Thyroid gland (tissue), 4 donors: ENCODE measurements around the gene PPARG. TPM values are rescaled to one million over a fixed set of nuclear protein-coding genes. Genes with fewer than 3 reads are reported as not detected.

ENCODE experiments used
- DNase-seq, 2 donors: peaks; one replicate each; pipeline ENCODE4 v3.0.0-alpha.2; 2019
- H3K27ac ChIP-seq, 3 donors: fragments of 200-600 bp; sonication (generic); 1 replicate in 2 of 3; 2 replicates in 1 of 3; pipeline ENCODE4 v1.5.1; 2016 to 2019; ENCODE audit warnings: mild to moderate bottlenecking in 1 of 3, moderate library complexity in 1 of 3
- H3K27me3 ChIP-seq: fragments of 200-600 bp; sonication (generic); one replicate; pipeline ENCODE4 v1.5.1; 2019
- H3K36me3 ChIP-seq, 2 donors: fragments of 200-600 bp; sonication (generic); one replicate each; pipeline ENCODE4 v1.5.1; 2016 to 2019
- H3K4me1 ChIP-seq, 2 donors: fragments of 200-600 bp; sonication (generic); one replicate each; pipeline ENCODE4 v1.5.1; 2017 to 2019
- H3K4me3 ChIP-seq, 3 donors: fragments of 200-600 bp; sonication (generic); replicated peaks in 1 of 3; 1 replicate in 2 of 3; 2 replicates in 1 of 3; pipeline ENCODE4 v1.5.1; 2016; ENCODE audit warnings: mild to moderate bottlenecking in 1 of 3
- H3K9me3 ChIP-seq: fragments of 200-600 bp; sonication (generic); one replicate; pipeline ENCODE4 v1.5.1; 2017
- POLR2A ChIP-seq, 2 donors: fragments of 450-650 bp; IDR thresholded peaks; one replicate each; pipeline ENCODE4 v1.6.1; 2017; ENCODE audit warnings: antibody characterized with exemption in 2 of 2, mild to moderate bottlenecking in 2 of 2, moderate library complexity in 1 of 2
- WGBS, 2 donors: methylation state at CpG; one replicate each; pipeline ENCODE4 v1.1.5; 2017; 5-methylcytosine and 5-hydroxymethylcytosine counted together
- intact Hi-C: fragments of 100-400 bp; cut with DNase I; formaldehyde crosslinking; loops from one replicate; pipeline ENCODE4 v1.15.1; 2023
- total RNA-seq, 4 donors: library from RNA; depleted of rRNA; stranded (reverse); fragments of >200 nt; gene quantifications; one replicate each; pipeline ENCODE4 v1.2.3, GENCODE V29; 2016
- TF ChIP-seq, protein P1 (sequence below), 6 experiments: fragments of 200-600 bp in 3 of 6; fragments of 450-650 bp in 3 of 6; sonication (generic) in 3 of 6; IDR thresholded peaks; one replicate each; pipeline ENCODE4 v1.5.1; 2016 to 2019; ENCODE audit warnings: antibody characterized with exemption in 6 of 6, mild to moderate bottlenecking in 2 of 6, inconsistent platforms in 1 of 6, moderate library complexity in 1 of 6

The PPARG gene
- total RNA-seq, 4 donors from 2014 or later, result 20.0 to 27.3 (median 23.7) TPM

DNA sequence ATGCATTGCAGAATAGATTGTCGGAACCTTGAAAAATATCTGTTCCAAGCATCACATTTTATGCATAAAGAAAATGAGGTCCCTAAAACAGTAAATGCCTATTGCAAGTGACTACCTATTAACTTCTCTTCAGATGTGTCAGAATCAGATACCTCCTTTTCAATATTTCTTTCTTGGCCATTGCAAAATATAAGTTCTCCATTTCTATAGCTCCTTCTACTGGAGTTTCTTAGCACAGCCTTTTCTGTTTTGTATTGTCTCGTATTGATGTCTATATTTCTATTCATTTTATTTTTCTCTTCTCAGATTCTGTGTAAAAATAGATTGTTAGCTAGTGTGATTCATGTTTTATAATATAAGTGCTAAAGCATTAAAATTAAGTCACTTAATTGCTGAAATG, 63.4 kb downstream of the PPARG start:
- H3K4me3 ChIP-seq, result no peak overlapping the region
- WGBS, 2 donors, result 90 to 95% methylated on average over 2 of the region's 2 CpGs
- TF ChIP-seq POLR2A (IDR thresholded peaks at IDR 0.05), result no peak
- TF ChIP-seq, protein P1, sequence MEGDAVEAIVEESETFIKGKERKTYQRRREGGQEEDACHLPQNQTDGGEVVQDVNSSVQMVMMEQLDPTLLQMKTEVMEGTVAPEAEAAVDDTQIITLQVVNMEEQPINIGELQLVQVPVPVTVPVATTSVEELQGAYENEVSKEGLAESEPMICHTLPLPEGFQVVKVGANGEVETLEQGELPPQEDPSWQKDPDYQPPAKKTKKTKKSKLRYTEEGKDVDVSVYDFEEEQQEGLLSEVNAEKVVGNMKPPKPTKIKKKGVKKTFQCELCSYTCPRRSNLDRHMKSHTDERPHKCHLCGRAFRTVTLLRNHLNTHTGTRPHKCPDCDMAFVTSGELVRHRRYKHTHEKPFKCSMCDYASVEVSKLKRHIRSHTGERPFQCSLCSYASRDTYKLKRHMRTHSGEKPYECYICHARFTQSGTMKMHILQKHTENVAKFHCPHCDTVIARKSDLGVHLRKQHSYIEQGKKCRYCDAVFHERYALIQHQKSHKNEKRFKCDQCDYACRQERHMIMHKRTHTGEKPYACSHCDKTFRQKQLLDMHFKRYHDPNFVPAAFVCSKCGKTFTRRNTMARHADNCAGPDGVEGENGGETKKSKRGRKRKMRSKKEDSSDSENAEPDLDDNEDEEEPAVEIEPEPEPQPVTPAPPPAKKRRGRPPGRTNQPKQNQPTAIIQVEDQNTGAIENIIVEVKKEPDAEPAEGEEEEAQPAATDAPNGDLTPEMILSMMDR (IDR thresholded peaks at IDR 0.05), result no peak
- H3K36me3 ChIP-seq, result no peaks in the 10 kb centered on the region
- DNase-seq, result no peak
- H3K4me1 ChIP-seq, result peaks cover 24 to 29% of the 10 kb centered on the region in 2 donors
- H3K27ac ChIP-seq, result no peak overlapping the region
- no peaks in the 10 kb centered on the region for H3K9me3 ChIP-seq
- intact Hi-C loops, result no loop called here
- no peaks in the 10 kb centered on the region for H3K27me3 ChIP-seq

DNA sequence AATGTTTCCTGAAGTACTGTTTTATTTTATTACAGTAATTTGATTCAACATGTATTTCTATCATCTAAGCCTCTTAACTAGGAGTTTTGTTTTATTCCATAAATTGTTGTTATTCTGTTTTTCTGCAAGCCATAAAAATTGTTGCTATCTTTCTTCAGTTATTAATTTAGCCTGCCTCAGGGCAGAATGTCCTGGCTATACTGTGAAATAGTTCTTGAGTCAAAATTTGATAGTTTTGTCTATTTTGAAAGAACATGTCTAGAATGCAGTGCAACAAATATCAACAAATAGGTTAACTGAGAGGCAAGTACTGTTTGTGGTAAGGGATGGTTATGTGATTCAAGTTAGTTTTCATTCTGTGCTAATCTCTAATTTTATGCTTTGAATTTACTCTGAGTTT, 63.9 kb downstream of the PPARG start:
- DNase-seq, result no peak
- Histone ChIP-seq H3K4me3 (no peak overlapping the region), H3K4me1 (peaks cover 24 to 29% of the 10 kb centered on the region in 2 donors), H3K9me3 (no peaks in the 10 kb centered on the region), H3K27me3 (no peaks in the 10 kb centered on the region), H3K36me3 (no peaks in the 10 kb centered on the region), H3K27ac (no peak overlapping the region)
- TF ChIP-seq, protein P1 (IDR thresholded peaks at IDR 0.05), result no peak
- TF ChIP-seq POLR2A (IDR thresholded peaks at IDR 0.05), result no peak
- intact Hi-C loops, result no loop called here

DNA sequence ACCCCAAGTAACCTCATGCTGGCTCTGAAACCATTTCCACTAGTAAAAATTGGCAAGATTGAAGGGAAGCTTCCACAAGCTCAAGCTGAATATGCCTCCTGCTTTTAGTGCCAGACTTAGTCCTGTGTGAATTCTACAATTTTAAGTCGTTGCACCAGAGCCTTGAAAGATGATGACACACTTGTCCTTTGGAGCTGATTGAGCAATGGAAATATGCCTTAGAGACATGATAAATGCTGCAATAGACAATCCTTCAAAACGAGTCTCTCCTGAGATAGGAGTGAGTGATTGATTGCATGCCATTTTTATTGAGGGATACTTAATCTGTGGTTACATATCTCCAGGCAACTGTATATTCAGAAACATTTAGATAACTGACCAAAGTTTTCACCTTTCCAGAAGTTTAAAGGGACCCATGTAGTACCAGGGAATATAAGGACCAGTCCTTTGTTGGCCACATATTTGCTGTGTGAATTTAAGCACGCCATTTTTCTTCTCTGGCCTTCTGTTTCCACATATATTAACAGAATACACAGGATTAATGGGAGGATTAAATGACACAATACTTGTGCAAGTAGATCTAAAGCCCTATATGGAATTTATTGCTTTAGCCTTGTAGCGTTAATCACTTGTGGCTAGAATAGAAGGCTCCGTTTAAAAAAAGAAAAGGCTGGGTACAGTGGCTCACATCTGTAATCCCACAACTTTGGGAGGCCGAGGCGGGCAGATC, 65.1 kb downstream of the PPARG start:
- Histone ChIP-seq H3K4me1 (peaks cover 24 to 29% of the 10 kb centered on the region in 2 donors), H3K9me3 (no peaks in the 10 kb centered on the region), H3K27ac (no peak overlapping the region), H3K27me3 (no peaks in the 10 kb centered on the region), H3K36me3 (no peaks in the 10 kb centered on the region), H3K4me3 (no peak overlapping the region)
- intact Hi-C loops, result no loop called here
- no peak for DNase-seq
- no peak for TF ChIP-seq POLR2A (IDR thresholded peaks at IDR 0.05)
- TF ChIP-seq, protein P1 (IDR thresholded peaks at IDR 0.05), result no peak
- 79 to 85% methylated on average over 7 of the region's 7 CpGs for WGBS, 2 donors

DNA sequence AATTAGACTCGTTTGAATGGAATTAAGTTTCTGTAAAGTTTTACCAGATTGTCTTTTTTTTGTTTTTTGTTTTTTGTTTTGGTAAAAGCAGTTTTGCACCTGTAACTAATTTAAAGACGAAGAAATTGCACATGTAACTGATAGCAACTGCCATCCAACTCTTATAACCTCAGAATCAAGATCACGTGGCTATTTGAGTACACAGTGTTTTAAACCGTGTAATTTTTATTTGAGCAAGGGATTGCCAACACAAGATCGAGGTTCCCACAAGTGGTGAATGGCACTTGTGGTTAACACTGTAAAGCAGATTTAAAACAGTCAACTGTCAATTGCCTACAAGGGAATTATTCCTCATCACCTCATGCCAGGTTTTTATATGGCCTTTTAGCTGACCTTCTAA, 67.3 kb downstream of the PPARG start:
- H3K36me3 ChIP-seq, result no peaks in the 10 kb centered on the region
- TF ChIP-seq POLR2A (IDR thresholded peaks at IDR 0.05), result no peak
- TF ChIP-seq, protein P1 (IDR thresholded peaks at IDR 0.05), result no peak
- no peak overlapping the region for H3K27ac ChIP-seq
- no peaks in the 10 kb centered on the region for H3K9me3 ChIP-seq
- H3K4me1 ChIP-seq, result peaks cover 17 to 19% of the 10 kb centered on the region in 2 donors
- H3K4me3 ChIP-seq, result no peak overlapping the region
- 69 to 70% methylated on average over 5 of the region's 5 CpGs for WGBS, 2 donors
- no peak for DNase-seq
- intact Hi-C loops, result no loop called here
- no peaks in the 10 kb centered on the region for H3K27me3 ChIP-seq

DNA sequence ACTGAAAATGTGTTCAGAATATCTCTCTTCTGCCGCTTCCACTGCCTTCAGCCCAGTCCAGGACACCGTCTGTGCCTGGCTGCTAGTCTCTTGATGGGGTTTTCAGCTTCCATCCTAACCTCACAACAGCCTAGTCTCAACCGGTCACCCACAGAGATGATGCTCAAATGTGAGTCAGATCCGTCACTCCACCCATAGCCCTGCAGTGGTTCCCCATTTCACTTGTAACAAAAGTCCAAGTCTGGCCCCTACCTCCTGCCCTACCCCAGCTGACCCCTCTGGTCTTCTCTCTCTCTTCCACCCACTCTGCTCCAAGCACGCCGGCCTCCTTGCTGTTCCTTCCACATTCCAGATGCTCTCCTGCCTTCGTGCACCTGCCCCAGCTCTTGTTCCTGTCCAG, 68.1 kb downstream of the PPARG start:
- Histone ChIP-seq H3K4me1 (peaks cover 11% of the 10 kb centered on the region in 2 donors), H3K27ac (no peak overlapping the region), H3K4me3 (no peak overlapping the region), H3K36me3 (no peaks in the 10 kb centered on the region), H3K27me3 (no peaks in the 10 kb centered on the region), H3K9me3 (no peaks in the 10 kb centered on the region)
- TF ChIP-seq, protein P1 (IDR thresholded peaks at IDR 0.05), result no peak
- no peak for TF ChIP-seq POLR2A (IDR thresholded peaks at IDR 0.05)
- intact Hi-C loops, result no loop called here
- 95 to 96% methylated on average over 7 of the region's 7 CpGs for WGBS, 2 donors
- DNase-seq, result no peak
